Forelimb muscle (tissue), 1 donor: ENCODE measurements around the gene TMIGD2. TPM values are rescaled to one million over a fixed set of nuclear protein-coding genes. Genes with fewer than 3 reads are reported as not detected.
"Not testable (repeated sequence)": the region's sequence is repeated elsewhere in the genome, so short reads cannot be mapped to it uniquely, and the experiment has no call there.

ENCODE experiments used
- DNase-seq: peaks from one replicate; pipeline ENCODE4 v3.0.0-alpha.2; 2013; ENCODE audit warnings: low read depth
- polyA plus RNA-seq: library from polyadenylated mRNA; unstranded; fragments of 120-200 nt; gene quantifications from one replicate; pipeline ENCODE4 v1.2.1, GENCODE V29; 2013; ENCODE audit not compliant: insufficient read length

TMIGD2 gene
- polyA plus RNA-seq, 1 donor = 0.46 TPM

- DNase-seq = no peak
These were observed 4.0 kb downstream of the TMIGD2 start for GRCh38 chr19:4297901-4298809.

DNA sequence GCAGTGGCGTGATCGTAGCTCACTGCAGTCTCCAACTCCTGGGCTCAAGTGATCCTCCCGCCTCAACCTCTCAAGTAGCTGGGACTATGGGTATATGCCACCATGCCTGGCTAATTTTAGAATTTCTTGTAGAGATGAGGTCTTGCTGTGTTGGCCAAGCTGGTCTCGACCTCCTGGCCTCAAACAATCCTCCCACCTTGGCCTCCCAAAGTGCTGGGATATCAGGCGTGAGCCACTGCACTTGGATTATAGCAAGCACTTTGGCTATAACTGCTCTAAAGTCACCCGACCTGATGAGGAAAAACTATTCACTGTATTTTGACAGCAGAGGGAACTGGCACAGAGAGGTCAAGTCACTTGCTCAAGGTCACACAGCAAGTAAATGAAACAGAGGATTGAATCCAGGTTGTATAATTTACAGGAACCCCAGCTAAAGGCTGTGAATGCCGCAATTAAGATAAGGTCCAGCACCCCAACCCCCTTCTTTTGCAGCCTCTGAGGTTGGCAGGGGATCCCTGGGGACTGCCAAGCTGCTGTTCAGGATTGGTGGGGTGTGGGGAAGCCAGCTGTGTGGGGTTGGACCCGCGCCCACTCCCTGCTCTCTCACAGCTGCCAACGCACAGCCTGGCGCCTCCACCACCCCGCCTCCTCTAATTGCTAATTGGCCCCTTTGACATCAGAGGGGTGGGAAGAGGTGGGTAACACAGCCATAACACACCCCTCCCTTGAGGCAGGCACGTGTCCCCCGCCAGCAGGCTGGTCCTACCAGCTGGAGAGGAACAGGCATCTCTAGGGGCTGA, 6.0 kb downstream of the TMIGD2 start:
- DNase-seq = no peak

GRCh38 chr19:4294389-4294788, 7.8 kb downstream of the TMIGD2 start:
- no peak for DNase-seq

DNA sequence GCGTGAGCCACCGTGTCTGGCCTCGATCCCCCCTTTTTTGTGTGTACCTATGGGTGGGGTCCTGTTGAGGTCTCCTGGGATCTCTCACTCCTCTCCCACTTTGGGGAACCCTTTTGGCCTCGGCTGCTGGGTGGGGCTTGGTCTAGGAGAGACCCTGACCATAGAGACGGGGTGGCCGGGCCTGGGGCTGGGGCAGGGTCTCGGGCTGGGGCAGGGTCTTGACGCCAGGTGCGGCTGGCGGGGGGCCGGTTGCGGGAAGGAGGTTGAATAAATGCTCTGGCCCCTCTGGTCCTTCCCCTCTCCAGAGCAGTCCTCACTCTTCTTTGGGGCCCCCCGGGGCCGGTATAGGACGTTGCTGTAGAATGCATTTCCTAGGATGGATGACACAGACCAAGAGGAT, 9.7 kb downstream of the TMIGD2 start:
- no peak for DNase-seq

DNA sequence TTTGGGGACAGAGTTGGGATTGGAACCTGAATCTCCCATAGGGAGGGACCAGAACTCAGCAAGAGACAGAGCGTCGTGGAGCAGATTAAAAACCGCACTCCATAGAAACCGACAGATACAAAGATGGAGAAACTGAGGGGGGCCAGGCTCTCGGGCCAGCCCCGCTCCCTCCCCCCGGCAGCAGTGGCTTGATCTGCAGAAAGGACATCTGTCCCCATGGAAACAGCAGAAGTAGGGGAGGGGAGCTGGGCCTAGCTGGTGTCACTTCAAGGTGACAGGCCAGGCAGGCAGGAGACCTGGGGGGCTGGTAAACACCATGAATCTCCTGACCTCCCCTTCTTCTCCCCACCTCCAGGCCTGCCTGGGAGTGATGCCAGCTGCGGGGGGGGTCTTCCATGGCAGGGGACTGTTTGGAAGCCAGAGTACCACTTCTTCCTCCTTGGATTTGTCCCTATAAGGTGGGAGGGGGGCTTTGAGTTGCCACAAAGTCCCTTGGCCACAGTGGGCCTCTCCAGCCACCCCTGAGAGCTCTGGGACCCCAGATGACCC, 10.9 kb downstream of the TMIGD2 start:
- DNase-seq = no peak

DNA sequence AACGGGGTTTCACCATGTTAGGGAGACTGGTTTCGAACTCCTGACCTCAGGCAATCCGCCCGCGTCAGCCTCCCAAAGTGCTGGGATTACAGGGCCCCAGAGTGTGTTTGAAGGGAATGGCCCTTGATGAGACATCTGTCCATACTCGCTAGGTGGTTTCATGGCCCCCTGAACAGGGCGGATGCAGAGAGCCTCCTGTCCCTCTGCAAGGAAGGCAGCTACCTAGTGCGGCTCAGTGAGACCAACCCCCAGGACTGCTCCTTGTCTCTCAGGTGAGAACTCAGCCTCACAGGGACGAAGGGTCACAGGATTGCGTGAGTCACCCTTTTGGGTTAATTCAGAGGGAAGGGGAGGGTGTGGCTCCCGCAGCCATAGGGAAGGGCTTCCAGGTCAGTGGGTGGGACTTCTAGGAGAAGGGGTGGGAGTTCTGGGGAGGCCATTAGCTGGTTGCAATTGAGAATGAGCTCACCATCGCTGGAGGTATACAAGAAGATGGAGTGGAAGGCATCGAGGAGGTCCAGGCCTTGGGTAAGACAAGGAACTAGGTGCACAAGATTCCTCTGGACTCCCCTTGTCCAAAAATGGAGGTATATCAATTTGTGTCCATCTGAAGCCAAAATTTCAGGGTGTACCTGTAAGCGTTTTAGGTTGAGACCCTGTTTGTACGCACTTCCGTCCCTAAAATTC, 14.0 kb downstream of the TMIGD2 start:
- DNase-seq = no peak

- not testable (repeated sequence) for DNase-seq
These were observed 16.0 kb downstream of the TMIGD2 start for GRCh38 chr19:4286141-4286540.

- DNase-seq = no peak
These were observed 17.2 kb downstream of the TMIGD2 start for GRCh38 chr19:4284974-4285373.

- DNase-seq = no peak
These were observed 17.8 kb downstream of the TMIGD2 start for GRCh38 chr19:4284176-4284958.

- DNase-seq = no peak
These were observed 22.4 kb downstream of the TMIGD2 start for GRCh38 chr19:4279530-4280422.

- DNase-seq = no peak
These were observed 23.0 kb downstream of the TMIGD2 start for GRCh38 chr19:4279267-4279529.

DNA sequence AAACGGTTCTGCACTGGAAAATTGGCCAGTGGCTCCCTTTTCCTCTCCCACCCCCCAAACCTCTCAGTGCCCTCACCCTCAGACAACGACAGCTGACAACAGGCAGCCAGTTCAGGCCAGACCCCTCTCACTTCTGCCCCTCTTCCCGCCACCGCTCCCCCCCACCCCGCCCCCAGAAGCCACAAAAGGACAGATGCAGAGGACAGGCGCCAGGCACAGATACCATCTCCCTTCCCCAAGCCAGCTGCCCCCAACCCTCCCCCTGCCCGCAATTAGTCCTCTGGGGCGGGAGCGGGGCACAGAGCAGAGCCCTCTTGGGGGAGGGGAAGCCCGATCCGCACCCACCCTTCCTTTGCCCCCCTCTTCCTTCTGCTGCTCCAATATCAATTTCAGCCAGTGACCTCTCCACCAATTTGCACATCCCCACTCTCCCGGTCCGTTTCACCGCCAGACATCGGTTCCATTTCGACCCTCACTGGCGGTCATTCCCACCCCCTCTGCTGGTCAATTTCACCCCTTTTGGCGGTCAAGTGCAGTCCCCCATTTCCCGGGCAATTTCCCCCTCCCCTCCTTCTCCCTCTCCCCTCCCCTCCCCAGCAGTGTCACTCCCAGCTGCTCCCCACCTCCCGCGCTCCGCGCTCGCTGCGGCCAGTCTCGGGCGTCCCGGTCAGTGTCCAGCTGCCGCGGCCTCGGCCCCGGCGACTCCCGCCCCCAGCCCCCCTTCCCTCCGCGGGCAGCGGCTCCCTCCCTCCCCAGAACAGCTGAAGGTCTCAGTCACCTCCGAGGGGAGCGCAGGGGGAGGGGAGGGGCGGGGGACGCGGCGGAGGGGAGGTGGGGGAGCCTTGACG, 23.5 kb downstream of the TMIGD2 start, which contains the start of gene SHD:
TSS of gene SHD (plus strand) at position 848 of the 848 bp plus-strand sequence. CDS start 798 bp downstream, outside the sequence.
- no peak for DNase-seq

- DNase-seq = no peak
These were observed 24.2 kb downstream of the TMIGD2 start for GRCh38 chr19:4278010-4278409.

DNA sequence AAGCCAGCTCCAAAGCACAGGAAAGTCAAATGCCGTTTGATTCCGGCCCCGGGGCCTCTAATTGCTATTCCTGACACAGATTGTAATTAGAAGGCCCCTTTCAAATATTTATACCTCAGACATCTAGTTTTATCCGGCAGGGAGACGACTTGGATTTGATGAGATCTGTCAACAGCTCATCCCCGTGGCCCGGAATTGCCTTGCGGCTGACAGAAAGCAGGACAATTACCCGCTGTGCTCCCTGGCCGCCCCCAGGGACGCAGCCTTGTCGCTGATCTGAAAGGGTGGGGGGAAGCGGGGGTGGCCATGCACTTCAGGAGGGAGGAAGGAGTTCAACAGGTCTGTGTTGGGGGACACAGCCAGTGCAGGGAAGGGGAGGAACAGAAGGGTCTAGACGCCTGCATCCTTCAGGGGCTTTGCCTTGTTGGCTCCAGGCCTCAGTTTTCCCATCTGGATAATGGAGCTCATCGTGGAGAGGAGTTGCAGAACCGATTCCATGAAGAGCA, 24.9 kb downstream of the TMIGD2 start:
- no peak for DNase-seq

DNA sequence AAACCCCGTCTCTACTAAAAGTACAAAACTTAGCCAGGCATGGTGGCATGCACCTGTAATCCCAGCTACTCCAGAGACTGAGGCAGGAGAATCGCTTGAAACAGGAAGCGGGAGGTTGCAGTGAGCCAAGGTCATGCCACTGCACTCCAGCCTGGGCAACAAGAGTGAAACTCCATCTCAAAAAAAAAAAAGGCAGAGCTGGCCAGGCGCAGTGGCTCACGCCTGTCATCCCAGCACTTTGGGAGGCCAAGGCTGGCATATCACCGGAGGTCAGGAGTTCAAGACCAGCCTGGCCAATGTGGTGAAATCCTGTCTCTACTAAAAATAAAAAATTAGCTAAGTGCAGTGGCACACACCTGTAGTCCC, 27.9 kb downstream of the TMIGD2 start:
- not testable (repeated sequence) for DNase-seq

DNA sequence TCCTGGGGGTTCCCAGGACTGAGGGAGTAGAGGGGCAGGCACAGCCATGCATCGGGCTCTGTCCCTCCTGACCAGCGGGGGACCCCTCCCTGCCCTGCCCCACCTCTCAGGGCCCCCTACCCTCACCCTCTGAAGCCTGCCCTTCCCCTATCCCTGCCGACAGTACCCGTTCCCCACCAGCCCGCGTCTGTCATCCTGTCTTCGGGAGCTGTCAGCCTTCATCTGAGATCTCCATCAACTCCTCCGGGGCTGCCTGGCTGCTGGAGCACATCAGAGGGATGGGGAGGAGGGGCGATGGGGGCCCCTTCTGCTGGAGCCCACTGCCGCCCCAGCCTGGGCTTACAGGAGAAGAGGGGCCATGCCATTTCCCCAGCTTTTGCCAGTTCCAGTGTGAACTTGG, 29.3 kb downstream of the TMIGD2 start:
- DNase-seq = no peak

DNA sequence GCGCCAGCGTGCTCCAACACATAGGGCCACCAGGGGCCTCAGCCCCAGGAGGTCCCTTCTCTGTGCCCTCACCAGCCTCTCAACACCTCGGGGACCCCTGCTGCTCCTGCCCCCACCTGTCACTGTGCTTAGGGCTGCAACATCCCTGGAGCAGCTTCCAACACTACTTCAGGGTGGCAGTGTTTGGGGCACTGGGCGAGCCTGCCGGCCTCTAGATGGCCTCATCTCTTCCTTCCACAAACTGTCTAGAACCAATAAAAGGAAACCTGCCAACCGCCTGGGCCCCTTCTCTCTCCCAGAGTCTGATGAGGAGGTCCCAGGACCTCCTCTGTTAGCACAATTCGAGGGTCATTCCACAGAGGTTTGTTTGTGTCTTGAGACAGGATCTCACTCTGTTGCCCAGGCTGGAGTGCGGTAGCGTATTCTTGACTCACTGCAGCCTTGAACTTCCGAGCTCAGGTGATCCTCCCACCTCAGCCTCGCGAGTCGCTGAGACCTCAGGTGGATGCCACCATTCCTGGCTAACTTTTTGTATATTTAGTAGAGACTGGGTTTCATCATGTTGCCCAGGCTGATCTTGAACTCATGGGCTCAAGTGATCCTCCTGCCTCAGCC, 33.3 kb downstream of the TMIGD2 start:
- no peak for DNase-seq
